HepG2 (cell line): ENCODE results near the gene NES. TPM values are rescaled to one million over a fixed set of nuclear protein-coding genes. Genes with fewer than 3 reads are reported as not detected.

ENCODE experiments used
- ATAC-seq: fragments of 200-7000 bp; cut with Tn5 transposase; 3 replicates; pipeline ENCODE4 v1.9.1; 2020; ENCODE audit warnings: mild to moderate bottlenecking, moderate library complexity
- BruUV-seq: library from RNA; stranded (reverse); fragments of 400-500 nt; replicated peaks from 2 replicates; lab custom pipeline; 2021; lab: Mats Ljungman, UMichigan
- CTCF ChIA-PET: fragments of 300-600 bp; formaldehyde crosslinking; extraction: SDS; loops from one replicate; lab custom pipeline; 2021; ENCODE audit warnings: low total read pairs, inconsistent platforms, low intra/inter-chr PET ratio; lab: Yijun Ruan, JAX
- POLR2A ChIA-PET: fragments of 350-600 bp; sonication (Branson Sonifier 250); formaldehyde crosslinking; loops from one replicate; lab custom pipeline; 2020; ENCODE audit warnings: antibody characterized with exemption, inconsistent platforms; lab: Yijun Ruan, JAX
- DNase-seq: peaks from one replicate; pipeline ENCODE4 v3.0.0-alpha.2; 2015; ENCODE audit warnings: low spot score
- FAIRE-seq: peaks from 3 replicates; lab custom pipeline; 2011; peaks lifted over from hg19 to GRCh38; lab: Jason Lieb, UNC
- H2AFZ ChIP-seq: one replicate; pipeline ENCODE4 v1.6.1; 2011; ENCODE audit warnings: low read length, inconsistent platforms
- H3K27ac ChIP-seq: fragments of 300-600 bp; 3 replicates; pipeline ENCODE4 v1.8.0; 2011; ENCODE audit warnings: mixed run types, mild to moderate bottlenecking, mixed read lengths, low read length, inconsistent platforms; ENCODE audit not compliant: insufficient read depth; ENCODE audit errors: extremely low read length
- H3K27me3 ChIP-seq, 2 experiments: fragments of 200-600 bp in 1 of 2; 2 replicates in 1 of 2; 3 replicates in 1 of 2; pipeline versions ENCODE4 v1.6.0 to v1.8.0; 2011; ENCODE audit warnings: low read length in 2 of 2, mild to moderate bottlenecking in 2 of 2, moderate library complexity in 2 of 2, inconsistent platforms in 1 of 2; ENCODE audit not compliant: insufficient read depth in 2 of 2, control insufficient read depth in 1 of 2
- H3K36me3 ChIP-seq, 2 experiments: fragments of 200-600 bp in 1 of 2; replicated peaks in 1 of 2; 2 replicates in 1 of 2; 3 replicates in 1 of 2; pipeline versions ENCODE4 v1.5.1 to v1.8.0; 2011; ENCODE audit warnings: low read length in 2 of 2, inconsistent platforms in 1 of 2; ENCODE audit not compliant: insufficient read depth in 2 of 2, control insufficient read depth in 1 of 2
- H3K4me1 ChIP-seq: 2 replicates; pipeline ENCODE4 v1.5.1; 2012; ENCODE audit warnings: low read length, inconsistent platforms; ENCODE audit not compliant: insufficient read depth
- H3K4me2 ChIP-seq: 2 replicates; pipeline ENCODE4 v1.6.0; 2011; ENCODE audit warnings: low read depth, low read length, inconsistent platforms
- H3K4me3 ChIP-seq, 3 experiments: fragments of 200-600 bp in 1 of 3; sonication (generic), shearing (Covaris generic) in 1 of 3; replicated peaks in 1 of 3; 2 replicates each; pipeline ENCODE4 v1.5.1; 2011 to 2016; ENCODE audit warnings: low read length in 3 of 3, inconsistent platforms in 2 of 3, low read depth in 2 of 3, mild to moderate bottlenecking in 2 of 3, control low read depth in 1 of 3, mixed read lengths in 1 of 3; ENCODE audit not compliant: insufficient read depth in 1 of 3
- H3K79me2 ChIP-seq: one replicate; pipeline ENCODE4 v1.6.1; 2011; ENCODE audit warnings: low read length, inconsistent platforms; ENCODE audit not compliant: insufficient read depth
- H3K9ac ChIP-seq: 2 replicates; pipeline ENCODE4 v1.6.0; 2011; ENCODE audit warnings: mild to moderate bottlenecking, low read depth, low read length, inconsistent platforms; ENCODE audit not compliant: insufficient read depth
- H3K9me3 ChIP-seq: 2 replicates; pipeline ENCODE4 v1.5.1; 2012; ENCODE audit warnings: mild to moderate bottlenecking, low read length
- H4K20me1 ChIP-seq: 2 replicates; pipeline ENCODE4 v1.6.0; 2011; ENCODE audit warnings: inconsistent platforms, mild to moderate bottlenecking, low read length, moderate library complexity; ENCODE audit not compliant: insufficient read depth
- BRCA1 ChIP-seq: sonication (generic); formaldehyde crosslinking; IDR thresholded peaks from 2 replicates; pipeline ENCODE4 v1.4.0; 2020; ENCODE audit warnings: missing genetic modification reagents
- E2F1 ChIP-seq: sonication (generic); formaldehyde crosslinking; IDR thresholded peaks from 2 replicates; pipeline ENCODE4 v1.5.0; 2020; ENCODE audit warnings: missing genetic modification reagents
- HNRNPL ChIP-seq: fragments of 200-400 bp; formaldehyde crosslinking; IDR thresholded peaks from 2 replicates; pipeline ENCODE4 v1.6.1; 2017; ENCODE audit warnings: mild to moderate bottlenecking, low read depth, low read length
- KLF16 ChIP-seq, 2 experiments: sonication (generic) in 1 of 2; formaldehyde crosslinking in 1 of 2; IDR thresholded peaks; 2 replicates each; pipeline versions ENCODE4 v1.6.1 to v1.8.0; 2016 to 2023; ENCODE audit warnings: missing genetic modification reagents in 2 of 2, missing compliant biosample characterization in 1 of 2
- MAFF ChIP-seq: IDR thresholded peaks from 2 replicates; pipeline ENCODE4 v1.6.1; 2011; ENCODE audit warnings: low read depth, low read length, improper control_type of control experiment
- MXD4 ChIP-seq: IDR thresholded peaks from 2 replicates; pipeline ENCODE4 v1.6.1; 2016; ENCODE audit warnings: mild to moderate bottlenecking, missing biosample characterization, missing genetic modification reagents
- NR1H2 ChIP-seq: sonication (generic); formaldehyde crosslinking; IDR thresholded peaks from 2 replicates; pipeline ENCODE4 v1.8.1; 2022; ENCODE audit warnings: low read depth, missing genetic modification reagents, borderline replicate concordance
- PPARG ChIP-seq: conservative IDR thresholded peaks from 2 replicates; pipeline ENCODE4 v1.6.1; 2016; ENCODE audit warnings: missing biosample characterization, missing genetic modification reagents
- ZFP37 ChIP-seq: sonication (generic); formaldehyde crosslinking; IDR thresholded peaks from 2 replicates; pipeline ENCODE4 v1.4.0; 2020; ENCODE audit warnings: missing genetic modification reagents, borderline replicate concordance
- ZNF414 ChIP-seq: sonication (generic); formaldehyde crosslinking; IDR thresholded peaks from 2 replicates; pipeline ENCODE4 v1.5.0; 2020; ENCODE audit warnings: missing genetic modification reagents
- ZNF598 ChIP-seq: sonication (generic); formaldehyde crosslinking; IDR thresholded peaks from 2 replicates; pipeline ENCODE4 v1.5.1; 2020; ENCODE audit warnings: mild to moderate bottlenecking, missing genetic modification reagents, borderline replicate concordance
- WGBS: methylation state at CpG from one replicate; pipeline ENCODE4 v1.1.6; 2017; ENCODE audit warnings: low lambda C conversion rate; 5-methylcytosine and 5-hydroxymethylcytosine counted together
- in situ Hi-C: cut with HindIII; loops from 2 replicates; pipeline ENCODE4 v1.10.0; 2017; ENCODE audit warnings: low pct_unique_long_range_greater_than_20kb; ENCODE audit not compliant: extremely low pct_ligation_motif_present
- intact Hi-C: fragments of 100-400 bp; cut with micrococcal nuclease; formaldehyde crosslinking; loops from one replicate; pipeline ENCODE4 v1.10.0; 2022; ENCODE audit not compliant: unreplicated experiment
- polyA plus RNA-seq, 8 experiments: library from polyadenylated mRNA; depleted of rRNA in 3 of 8; stranded (reverse) in 7 of 8; unstranded in 1 of 8; fragments of >200 nt; fragmentation: Illumina TruSeq in 4 of 8; extraction: Trizol in 4 of 8; gene quantifications; 2 replicates each; pipeline versions ENCODE4 v1.2.1 to v1.2.3, GENCODE V29; 2011 to 2016; ENCODE audit warnings: low read depth in 4 of 8, missing spikeins in 1 of 8, mixed read lengths in 1 of 8; ENCODE audit not compliant: insufficient read depth in 1 of 8
- total RNA-seq, 5 experiments: library from RNA; depleted of rRNA; stranded (reverse); fragments of >200 nt; fragmentation: Illumina TruSeq; extraction: Trizol; gene quantifications; 2 replicates each; pipeline ENCODE4 v1.2.3, GENCODE V29; 2016; ENCODE audit warnings: low read depth in 1 of 5

Gene NES
- total and polyA plus RNA-seq, 2 of the 13 experiments (the other 11 are each of a cell fraction or from before 2014, with no cell fraction given): 1.7 to 16.6 TPM

GRCh38 chr1:156709757-156710489 lies 32.7 kb upstream of the NES start (continued):
- no peak for TF ChIP-seq MXD4 (CRISPR knock-in tag)
- no peak for TF ChIP-seq NR1H2 (CRISPR knock-in tag)
- no peak for TF ChIP-seq BRCA1 (CRISPR knock-in tag)
- TF ChIP-seq KLF16 (CRISPR knock-in tag; IDR thresholded peaks at IDR 0.05): no peak
- TF ChIP-seq PPARG (CRISPR knock-in tag): no peak
- no peak for TF ChIP-seq E2F1

- no peak overlapping the region for H3K4me3 ChIP-seq
- POLR2A ChIA-PET: interaction anchor here (1.1 kb wide), 1 partner anchor 20 kb away, joined by 3 read pairs; no protein-coding TSS in a partner anchor
- FAIRE-seq (no peak), DNase-seq (no peak), ATAC-seq (no peak)
- no peaks in the 10 kb centered on the region for H3K36me3 ChIP-seq
- H3K4me1 ChIP-seq: peaks cover 32% of the 10 kb centered on the region
- no peak for TF ChIP-seq HNRNPL
- no peak for TF ChIP-seq ZFP37 (CRISPR knock-in tag)
- TF ChIP-seq MAFF: no peak
- no peak for TF ChIP-seq ZNF598 (CRISPR knock-in tag)
- no peak for TF ChIP-seq ZNF414 (CRISPR knock-in tag)
- in situ Hi-C loops: no loop called here
- H3K4me2 ChIP-seq: no peak overlapping the region
- BruUV-seq: no TSS peak
- H4K20me1 ChIP-seq: no peaks in the 10 kb centered on the region
- no peaks in the 10 kb centered on the region for H3K9me3 ChIP-seq
- peaks cover 8 to 60% of the 10 kb centered on the region in 2 experiments for H3K27me3 ChIP-seq
- no peaks in the 10 kb centered on the region for H3K79me2 ChIP-seq
- no peak overlapping the region for H3K9ac ChIP-seq
- WGBS: 44% methylated on average over 4 of the region's 4 CpGs
- CTCF ChIA-PET: interaction anchor here (1.6 kb wide), 1 partner anchor 20 kb away, joined by 3 read pairs; no protein-coding TSS in a partner anchor
- no peak overlapping the region for H2AFZ ChIP-seq
- H3K27ac ChIP-seq: no peak overlapping the region
- intact Hi-C loops: no loop called here
These were observed 31.8 kb upstream of the NES start for GRCh38 chr1:156709031-156709430.
